H9 (cell line): ENCODE data around the gene ANKRD39. TPM values are rescaled to one million over a fixed set of nuclear protein-coding genes. Genes with fewer than 3 reads are reported as not detected.
A peak's percentile ranks its signal among the peaks of the same experiment; 100 is the strongest.

Source experiments
- DNase-seq: peaks from one replicate; pipeline ENCODE4 v3.0.0-alpha.2; 2017
- H2AFZ ChIP-seq: one replicate; pipeline ENCODE4 v1.6.1; 2013; ENCODE audit warnings: mild to moderate bottlenecking, low read length, control low read depth, moderate library complexity
- H2AK5ac ChIP-seq: 2 replicates; pipeline ENCODE4 v1.6.1; 2013; ENCODE audit warnings: low read length, control low read depth, mixed read lengths; ENCODE audit not compliant: insufficient read length
- H2BK120ac ChIP-seq: one replicate; pipeline ENCODE4 v1.6.1; 2013; ENCODE audit warnings: low read depth, mild to moderate bottlenecking, low read length, control low read depth, inconsistent platforms; ENCODE audit not compliant: poor library complexity, severe bottlenecking
- H2BK12ac ChIP-seq: 2 replicates; pipeline ENCODE4 v1.6.1; 2013; ENCODE audit warnings: low read length, control low read depth, mixed read lengths, low read depth; ENCODE audit not compliant: insufficient read length
- H2BK15ac ChIP-seq: 2 replicates; pipeline ENCODE4 v1.6.1; 2013; ENCODE audit warnings: low read depth, low read length, control low read depth
- H2BK20ac ChIP-seq: one replicate; pipeline ENCODE4 v1.6.1; 2013; ENCODE audit warnings: low read depth, mild to moderate bottlenecking, low read length, control low read depth, inconsistent platforms; ENCODE audit not compliant: poor library complexity, severe bottlenecking
- H2BK5ac ChIP-seq: 2 replicates; pipeline ENCODE4 v1.6.1; 2013; ENCODE audit warnings: low read length, control low read depth, mixed read lengths; ENCODE audit not compliant: insufficient read length
- H3K14ac ChIP-seq: 2 replicates; pipeline ENCODE4 v1.6.1; 2013; ENCODE audit warnings: low read length, control low read depth; ENCODE audit not compliant: insufficient read depth
- H3K18ac ChIP-seq: 2 replicates; pipeline ENCODE4 v1.6.1; 2013; ENCODE audit warnings: low read depth, mild to moderate bottlenecking, mixed read lengths, low read length, control low read depth; ENCODE audit not compliant: insufficient read length
- H3K23ac ChIP-seq: 2 replicates; pipeline ENCODE4 v1.6.1; 2013; ENCODE audit warnings: low read length, control low read depth, mixed read lengths, low read depth; ENCODE audit not compliant: insufficient read length
- H3K23me2 ChIP-seq: 2 replicates; pipeline ENCODE4 v1.6.1; 2013; ENCODE audit warnings: low read depth, mild to moderate bottlenecking, mixed read lengths, low read length, control low read depth; ENCODE audit not compliant: insufficient read length, poor library complexity, severe bottlenecking
- H3K27ac ChIP-seq: 2 replicates; pipeline ENCODE4 v1.5.1; 2013; ENCODE audit warnings: low read length, control low read depth, mixed read lengths, low read depth; ENCODE audit not compliant: insufficient read length
- H3K27me3 ChIP-seq: 2 replicates; pipeline ENCODE4 v1.6.1; 2013; ENCODE audit warnings: low read length, control low read depth, inconsistent platforms; ENCODE audit not compliant: insufficient read depth
- H3K4ac ChIP-seq: 2 replicates; pipeline ENCODE4 v1.6.1; 2013; ENCODE audit warnings: low read depth, mild to moderate bottlenecking, control low read depth, inconsistent platforms, low read length, moderate library complexity
- H3K4me1 ChIP-seq: 2 replicates; pipeline ENCODE4 v1.6.1; 2013; ENCODE audit warnings: low read length, control low read depth, inconsistent platforms; ENCODE audit not compliant: insufficient read depth
- H3K4me2 ChIP-seq: 2 replicates; pipeline ENCODE4 v1.6.1; 2013; ENCODE audit warnings: low read length, control low read depth, mixed read lengths; ENCODE audit not compliant: insufficient read length, insufficient read depth
- H3K56ac ChIP-seq: 2 replicates; pipeline ENCODE4 v1.6.1; 2013; ENCODE audit warnings: low read depth, mild to moderate bottlenecking, mixed read lengths, low read length, control low read depth; ENCODE audit not compliant: insufficient read length
- H3K79me1 ChIP-seq: 2 replicates; pipeline ENCODE4 v1.6.1; 2013; ENCODE audit warnings: low read depth, mild to moderate bottlenecking, moderate library complexity, low read length, control low read depth, inconsistent platforms; ENCODE audit not compliant: insufficient read depth, poor library complexity, severe bottlenecking
- H3K79me2 ChIP-seq: 2 replicates; pipeline ENCODE4 v1.6.1; 2013; ENCODE audit warnings: low read length, control low read depth, inconsistent platforms; ENCODE audit not compliant: insufficient read depth
- H3K9ac ChIP-seq: 2 replicates; pipeline ENCODE4 v1.6.1; 2013; ENCODE audit warnings: low read length, control low read depth, mixed read lengths; ENCODE audit not compliant: insufficient read length; ENCODE audit errors: extremely low read depth
- H3K9me3 ChIP-seq: one replicate; pipeline ENCODE4 v1.6.1; 2013; ENCODE audit warnings: low read depth, low read length, inconsistent platforms; ENCODE audit not compliant: control insufficient read depth
- H3T11ph ChIP-seq: one replicate; pipeline ENCODE4 v1.6.1; 2013; ENCODE audit warnings: mild to moderate bottlenecking, low read length, control low read depth, inconsistent platforms
- H4K20me1 ChIP-seq: one replicate; pipeline ENCODE4 v1.6.1; 2013; ENCODE audit not compliant: control insufficient read depth, insufficient read length, insufficient read depth
- H4K5ac ChIP-seq: 2 replicates; pipeline ENCODE4 v1.6.1; 2013; ENCODE audit warnings: low read depth, mild to moderate bottlenecking, mixed read lengths, low read length, control low read depth; ENCODE audit not compliant: insufficient read length
- H4K8ac ChIP-seq: replicated peaks from 2 replicates; pipeline ENCODE4 v1.6.1; 2013; ENCODE audit warnings: low read length, control low read depth, mixed read lengths, low read depth; ENCODE audit not compliant: insufficient read length
- H4K91ac ChIP-seq: 2 replicates; pipeline ENCODE4 v1.6.1; 2013; ENCODE audit warnings: low read depth, mild to moderate bottlenecking, moderate library complexity, mixed read lengths, low read length, control low read depth; ENCODE audit not compliant: insufficient read length
- H3K27ac Mint-ChIP-seq, 3 experiments: 2 replicates in 2 of 3; 3 replicates in 1 of 3; pipeline ENCODE4 v1.8.0; 2020 to 2021; ENCODE audit warnings: mixed read lengths in 3 of 3, mild to moderate bottlenecking in 1 of 3, moderate library complexity in 1 of 3
- H3K27me3 Mint-ChIP-seq: 2 replicates; pipeline ENCODE4 v1.8.0; 2021; ENCODE audit warnings: low read depth, mild to moderate bottlenecking, moderate library complexity, mixed read lengths
- H3K36me3 Mint-ChIP-seq, 3 experiments: 2 replicates in 2 of 3; 3 replicates in 1 of 3; pipeline ENCODE4 v1.8.0; 2020 to 2021; ENCODE audit warnings: low read depth in 3 of 3, mixed read lengths in 3 of 3; ENCODE audit not compliant: insufficient read depth in 1 of 3
- H3K4me1 Mint-ChIP-seq, 2 experiments: 2 replicates each; pipeline ENCODE4 v1.8.0; 2020; ENCODE audit warnings: mixed read lengths in 2 of 2
- H3K4me3 Mint-ChIP-seq, 2 experiments: 2 replicates in 1 of 2; 3 replicates in 1 of 2; pipeline ENCODE4 v1.8.0; 2020 to 2021; ENCODE audit warnings: mild to moderate bottlenecking in 2 of 2, mixed read lengths in 2 of 2, moderate library complexity in 1 of 2
- H3K9me3 Mint-ChIP-seq, 2 experiments: 2 replicates in 1 of 2; 3 replicates in 1 of 2; pipeline ENCODE4 v1.8.0; 2020; ENCODE audit warnings: mild to moderate bottlenecking in 2 of 2, mixed read lengths in 2 of 2, moderate library complexity in 1 of 2
- WGBS: extraction: QIAGEN DNeasy Blood & Tissue Kit; methylation state at CpG from one replicate; pipeline ENCODE4 v1.1.7; 2013; ENCODE audit warnings: missing lambda C conversion rate, low lambda C conversion rate, mixed read lengths; ENCODE audit not compliant: insufficient read length; ENCODE audit errors: extremely low coverage; 5-methylcytosine and 5-hydroxymethylcytosine counted together
- total RNA-seq: library from RNA; stranded (reverse); gene quantifications from 2 replicates; pipeline ENCODE4 v1.2.1, GENCODE V29; 2021
- TF ChIP-seq, protein P1 (sequence below): fragments of 200-600 bp; sonication (generic); conservative IDR thresholded peaks from 3 replicates; pipeline ENCODE4 v1.8.0; 2021; ENCODE audit warnings: antibody characterized with exemption, mild to moderate bottlenecking

The ANKRD39 gene
- total RNA-seq, 1 experiment from 2014 or later, result 13.0 TPM

DNA sequence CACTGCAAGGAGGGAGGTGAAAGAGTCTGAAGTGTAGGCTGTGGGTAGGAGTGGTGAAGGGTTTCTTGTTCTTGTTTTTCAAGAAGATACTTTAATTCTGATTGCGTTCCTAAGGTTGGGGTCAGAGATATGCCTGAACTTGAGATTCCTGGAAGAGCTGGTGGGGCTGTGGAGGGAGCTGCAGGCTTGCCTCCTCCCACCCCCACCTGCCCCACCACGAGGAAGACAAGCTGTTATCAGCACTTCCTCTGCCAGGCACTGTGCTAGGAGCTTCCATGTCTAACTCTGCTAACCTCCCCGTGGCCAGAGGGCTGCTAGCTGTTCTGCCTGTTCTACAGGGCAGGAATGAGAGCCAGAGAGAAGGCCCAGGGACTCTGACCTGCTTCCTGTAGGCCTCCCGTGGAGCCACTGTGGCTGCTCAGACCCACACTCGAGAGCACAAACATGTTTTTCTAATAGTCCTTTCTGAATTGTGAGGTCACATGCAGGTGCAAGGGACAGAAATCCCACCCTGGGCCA is 27.7 kb downstream of the ANKRD39 start:
- H3K27ac Mint-ChIP-seq, result peak overlapping the region in 1 of 3 experiments; percentile 14; a peak in 1 of 7 replicates
- Histone ChIP-seq H3K9me3 (no peaks in the 10 kb centered on the region), H3K79me2 (no peaks in the 10 kb centered on the region), H3K27me3 (no peaks in the 10 kb centered on the region), H3K9ac (no peak overlapping the region), H2BK5ac (no peak overlapping the region), H2AK5ac (no peak overlapping the region), H2BK120ac (no peak overlapping the region), H4K8ac (no peak overlapping the region), H3K18ac (no peak overlapping the region), H4K91ac (no peak overlapping the region), H3K4ac (no peak overlapping the region), H3K23me2 (no peaks in the 10 kb centered on the region), H3K4me2 (no peak overlapping the region), H2BK20ac (no peak overlapping the region), H3K27ac (no peak overlapping the region), H3K14ac (no peak overlapping the region), H3K56ac (no peak overlapping the region), H3K79me1 (no peaks in the 10 kb centered on the region), H3K23ac (no peak overlapping the region), H4K20me1 (no peaks in the 10 kb centered on the region), H4K5ac (no peak overlapping the region), H2BK12ac (no peak overlapping the region), H3K4me1 (no peaks in the 10 kb centered on the region), H3T11ph (no peak overlapping the region), H2AFZ (no peak overlapping the region), H2BK15ac (no peak overlapping the region)
- no peak overlapping the region for H3K4me3 Mint-ChIP-seq
- no peak for DNase-seq
- peaks cover 21 to 22% of the 10 kb centered on the region in 2 experiments for H3K4me1 Mint-ChIP-seq
- no peaks in the 10 kb centered on the region for H3K9me3 Mint-ChIP-seq
- no CpG with 5 or more reads among the region's 5 CpGs for WGBS
- peaks cover 36 to 81% (median 76%) of the 10 kb centered on the region in 3 experiments for H3K36me3 Mint-ChIP-seq
- no peaks in the 10 kb centered on the region for H3K27me3 Mint-ChIP-seq
- TF ChIP-seq, protein P1, sequence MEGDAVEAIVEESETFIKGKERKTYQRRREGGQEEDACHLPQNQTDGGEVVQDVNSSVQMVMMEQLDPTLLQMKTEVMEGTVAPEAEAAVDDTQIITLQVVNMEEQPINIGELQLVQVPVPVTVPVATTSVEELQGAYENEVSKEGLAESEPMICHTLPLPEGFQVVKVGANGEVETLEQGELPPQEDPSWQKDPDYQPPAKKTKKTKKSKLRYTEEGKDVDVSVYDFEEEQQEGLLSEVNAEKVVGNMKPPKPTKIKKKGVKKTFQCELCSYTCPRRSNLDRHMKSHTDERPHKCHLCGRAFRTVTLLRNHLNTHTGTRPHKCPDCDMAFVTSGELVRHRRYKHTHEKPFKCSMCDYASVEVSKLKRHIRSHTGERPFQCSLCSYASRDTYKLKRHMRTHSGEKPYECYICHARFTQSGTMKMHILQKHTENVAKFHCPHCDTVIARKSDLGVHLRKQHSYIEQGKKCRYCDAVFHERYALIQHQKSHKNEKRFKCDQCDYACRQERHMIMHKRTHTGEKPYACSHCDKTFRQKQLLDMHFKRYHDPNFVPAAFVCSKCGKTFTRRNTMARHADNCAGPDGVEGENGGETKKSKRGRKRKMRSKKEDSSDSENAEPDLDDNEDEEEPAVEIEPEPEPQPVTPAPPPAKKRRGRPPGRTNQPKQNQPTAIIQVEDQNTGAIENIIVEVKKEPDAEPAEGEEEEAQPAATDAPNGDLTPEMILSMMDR, result no peak
